GM19193 (cell line): ENCODE results near the gene ACADSB.

Experiments used
- POLR2A ChIP-seq: IDR thresholded peaks from 4 replicates; pipeline ENCODE4 v1.6.1; 2011; ENCODE audit not compliant: insufficient read depth, insufficient read length; ENCODE audit errors: extremely low read depth

The ACADSB gene

DNA sequence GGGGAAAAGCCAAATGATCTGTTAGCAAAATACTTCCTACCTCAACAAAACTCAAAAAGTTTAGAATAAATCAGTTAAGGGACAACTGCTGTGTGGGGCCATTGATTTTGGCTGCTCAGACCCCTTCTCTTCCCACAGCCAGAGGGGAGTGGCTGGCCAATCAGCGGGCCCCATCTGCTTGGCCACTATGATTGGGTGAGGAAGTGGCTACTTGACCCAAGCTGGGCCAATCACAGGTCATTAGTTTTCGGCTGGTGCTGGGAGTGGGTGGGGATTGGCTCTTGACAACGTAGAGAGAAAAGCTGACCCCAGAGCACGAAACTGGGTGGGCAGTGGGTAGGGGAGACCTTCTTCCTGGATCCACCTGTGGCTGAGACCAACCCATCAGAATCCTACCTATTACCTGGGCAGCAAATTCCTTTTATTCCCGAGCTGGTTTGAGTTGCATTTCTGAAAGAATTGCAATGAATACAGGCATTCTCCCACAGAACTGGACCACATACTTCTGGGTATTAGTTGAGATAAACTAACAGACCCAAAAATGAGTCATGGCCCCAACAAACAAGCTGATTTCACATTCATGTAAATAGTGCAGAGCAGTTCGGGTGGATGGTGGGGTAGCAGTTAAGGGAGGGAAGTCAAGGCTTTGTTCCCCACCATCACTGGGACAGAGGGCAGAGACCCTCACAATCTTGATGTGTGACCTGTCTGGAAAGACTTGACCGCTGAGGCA, 91.4 kb downstream of the ACADSB start:
- TF ChIP-seq POLR2A: no peak

DNA sequence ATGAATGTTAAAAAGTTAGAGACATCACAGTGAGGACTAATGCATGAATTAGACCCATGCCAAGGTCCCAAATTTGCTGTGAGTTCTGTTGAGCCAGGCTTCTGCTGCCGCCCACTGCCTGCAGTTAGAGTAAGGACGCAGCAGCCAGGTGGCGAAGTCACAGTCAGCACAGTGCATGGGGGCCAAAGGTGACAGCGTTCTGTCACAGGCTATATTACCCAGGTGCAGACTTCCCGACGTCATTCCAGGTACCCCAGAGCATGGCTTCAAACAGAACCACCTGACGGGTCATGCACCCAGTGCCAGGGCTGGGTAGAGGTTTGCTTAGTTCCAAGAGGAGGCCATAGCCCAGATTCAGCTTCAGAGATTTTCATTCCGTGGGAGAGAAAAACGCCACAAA, 93.1 kb downstream of the ACADSB start:
- TF ChIP-seq POLR2A: no peak

DNA sequence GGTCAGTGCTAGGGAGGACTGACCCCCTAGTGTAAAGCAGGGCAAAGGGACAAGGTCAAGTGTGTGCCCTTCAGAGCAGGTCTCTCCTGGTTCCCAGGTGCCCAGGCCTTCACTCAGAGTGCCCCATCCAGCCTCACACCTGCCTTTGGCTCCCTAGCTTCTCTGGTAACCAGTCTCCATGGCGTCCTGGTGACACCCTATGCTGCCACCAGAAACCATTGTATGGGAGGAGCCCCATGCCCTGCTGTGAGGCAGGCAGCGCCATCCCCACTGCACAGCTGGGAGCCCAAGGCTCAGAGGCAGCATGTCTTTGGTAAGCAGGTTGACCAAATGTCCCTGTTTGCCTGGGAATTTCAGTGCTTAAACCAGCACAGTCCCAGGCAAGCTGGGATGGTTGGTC, 93.9 kb downstream of the ACADSB start:
- no peak for TF ChIP-seq POLR2A

DNA sequence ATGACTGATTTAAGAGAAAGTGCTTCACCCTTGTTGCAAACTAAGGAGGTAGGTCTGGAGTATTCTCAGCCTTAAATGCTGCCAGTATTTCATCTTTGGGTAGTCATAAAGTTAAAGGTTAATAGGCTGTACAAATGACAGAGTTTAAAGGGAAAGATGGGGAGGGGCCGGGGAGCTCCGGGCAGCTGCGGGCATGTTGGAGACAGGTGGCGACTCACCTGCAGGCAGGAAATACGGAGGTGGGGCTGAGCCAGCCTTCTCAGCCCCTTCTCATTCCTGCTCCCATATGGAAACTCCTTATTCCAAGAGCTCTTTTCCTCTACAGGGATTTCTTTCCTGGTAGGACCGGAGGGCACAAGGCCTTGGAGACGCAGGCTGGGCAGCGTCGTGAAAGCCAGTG, 95.1 kb downstream of the ACADSB start:
- TF ChIP-seq POLR2A: no peak
